GM18517 (cell line): ENCODE data around the gene EPHA2.

Experiments used
- ATAC-seq: cut with Tn5 transposase; IDR thresholded peaks from one replicate; pipeline ENCODE4 v1.9.1; 2021; ENCODE audit warnings: mild to moderate bottlenecking, moderate library complexity; ENCODE audit not compliant: unreplicated experiment

EPHA2 gene

GRCh38 chr1:16151196-16151994 lies 4.5 kb downstream of the EPHA2 start:
- no peak for ATAC-seq

GRCh38 chr1:16150508-16150907 lies 5.4 kb downstream of the EPHA2 start:
- no peak for ATAC-seq

DNA sequence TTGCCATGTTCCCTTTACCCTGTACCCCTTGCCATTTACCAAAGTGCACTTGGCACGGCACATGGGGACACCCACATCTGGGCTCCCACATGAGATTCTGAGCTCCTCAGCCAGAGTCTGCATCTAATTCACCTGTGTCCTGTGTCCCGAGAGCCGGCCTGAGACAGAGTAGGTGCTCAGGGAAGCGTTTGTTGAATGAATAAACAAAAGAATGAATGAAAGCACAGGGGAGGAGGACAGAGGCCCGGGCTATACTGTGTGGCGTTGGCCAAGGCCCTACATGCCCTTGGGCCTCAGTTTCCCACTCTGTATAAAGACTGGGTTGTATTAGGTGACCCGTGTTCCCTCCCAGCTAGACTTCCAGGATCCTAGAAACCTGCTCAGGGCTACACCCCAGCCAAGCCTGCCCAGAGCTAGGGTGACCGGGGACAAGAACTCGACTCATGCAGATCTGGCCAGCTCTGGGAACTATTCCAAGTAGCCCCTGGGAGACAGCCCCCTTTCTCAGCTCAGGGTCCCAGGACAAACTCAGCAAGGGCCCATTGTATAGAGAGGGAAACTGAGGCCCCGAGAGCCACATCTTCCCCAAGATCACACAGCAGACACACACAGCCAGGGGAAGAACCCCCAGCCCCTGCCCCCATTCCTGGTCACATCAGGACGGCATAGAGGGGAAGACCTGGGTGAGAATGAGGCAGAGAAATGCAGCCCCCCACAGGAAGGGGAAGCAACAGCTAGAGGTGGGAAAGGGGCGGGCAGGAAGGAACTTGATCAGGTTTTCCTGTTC lies 6.0 kb downstream of the EPHA2 start:
- ATAC-seq: no peak

- ATAC-seq: no peak
These were observed 6.7 kb downstream of the EPHA2 start for GRCh38 chr1:16149146-16149545.

DNA sequence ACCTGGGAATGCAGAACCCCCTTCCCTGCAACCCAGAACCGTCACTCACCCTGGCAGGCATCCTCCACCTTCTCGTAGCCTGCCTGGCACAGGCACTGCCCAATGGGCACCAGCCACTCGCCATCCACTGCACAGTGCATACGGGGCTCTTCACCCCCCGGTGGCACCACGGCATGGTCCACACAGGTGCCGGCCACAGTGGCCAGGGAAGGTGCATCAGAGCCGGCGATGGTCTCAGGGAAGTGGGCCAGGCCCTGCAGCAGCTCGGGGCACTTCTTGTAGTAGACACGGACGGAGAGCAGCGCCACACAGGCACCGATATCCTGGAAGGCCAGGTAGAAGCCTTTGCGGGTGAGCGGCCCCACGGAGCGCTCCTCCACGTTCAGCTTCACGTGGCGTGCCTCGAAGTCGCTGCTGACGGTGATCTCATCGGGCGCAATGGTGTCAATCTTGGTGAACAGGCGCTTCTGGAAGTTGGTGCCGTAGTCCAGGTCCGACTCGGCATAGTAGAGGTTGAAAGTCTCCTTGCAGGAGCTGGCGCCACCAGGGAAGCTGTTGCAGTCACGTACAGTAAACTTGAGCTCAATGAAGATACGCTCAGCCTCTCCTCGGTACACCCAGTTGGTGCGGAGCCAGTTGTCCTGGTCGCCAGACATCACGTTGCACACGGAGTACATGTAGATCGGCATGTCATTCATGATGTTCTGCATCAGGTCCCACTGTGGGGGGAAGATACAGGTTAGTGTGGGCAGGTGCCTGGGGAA lies 7.4 kb downstream of the EPHA2 start:
- no peak for ATAC-seq

DNA sequence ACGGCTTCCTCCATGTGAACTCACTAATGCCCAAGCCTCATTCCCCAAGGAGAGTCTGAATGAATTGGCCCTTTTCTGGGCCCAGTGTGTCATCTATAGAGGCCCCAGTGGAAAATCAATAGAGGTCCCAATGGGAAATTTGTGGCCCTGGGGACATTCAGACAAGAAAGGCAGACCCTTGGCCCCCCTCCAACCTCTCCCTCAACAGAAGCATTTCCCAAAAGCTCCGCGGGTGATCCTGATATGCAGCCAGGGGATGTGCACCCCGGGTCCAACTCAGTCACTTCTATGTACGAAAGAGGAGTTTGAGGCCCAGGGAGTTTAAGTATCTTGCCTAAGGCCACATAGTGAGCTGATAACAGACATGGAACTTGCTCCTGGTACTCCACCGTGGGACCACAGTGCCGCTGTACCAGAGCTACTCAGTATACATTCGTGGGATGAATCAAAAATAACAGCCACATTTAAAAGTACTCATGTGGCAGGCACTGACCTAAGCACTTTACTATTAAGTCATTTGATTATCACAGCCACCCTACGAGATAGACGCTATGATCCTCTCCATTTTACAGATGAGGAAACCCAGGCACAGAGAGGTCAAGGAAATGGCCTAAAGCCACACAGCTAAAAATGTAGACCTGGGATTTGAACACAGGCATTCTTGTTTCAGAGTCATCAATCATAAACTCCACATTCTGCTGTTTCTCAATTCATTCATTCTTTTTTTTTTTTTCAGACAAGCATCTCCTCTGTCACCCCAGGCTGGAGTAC lies 8.5 kb downstream of the EPHA2 start:
- ATAC-seq: no peak

DNA sequence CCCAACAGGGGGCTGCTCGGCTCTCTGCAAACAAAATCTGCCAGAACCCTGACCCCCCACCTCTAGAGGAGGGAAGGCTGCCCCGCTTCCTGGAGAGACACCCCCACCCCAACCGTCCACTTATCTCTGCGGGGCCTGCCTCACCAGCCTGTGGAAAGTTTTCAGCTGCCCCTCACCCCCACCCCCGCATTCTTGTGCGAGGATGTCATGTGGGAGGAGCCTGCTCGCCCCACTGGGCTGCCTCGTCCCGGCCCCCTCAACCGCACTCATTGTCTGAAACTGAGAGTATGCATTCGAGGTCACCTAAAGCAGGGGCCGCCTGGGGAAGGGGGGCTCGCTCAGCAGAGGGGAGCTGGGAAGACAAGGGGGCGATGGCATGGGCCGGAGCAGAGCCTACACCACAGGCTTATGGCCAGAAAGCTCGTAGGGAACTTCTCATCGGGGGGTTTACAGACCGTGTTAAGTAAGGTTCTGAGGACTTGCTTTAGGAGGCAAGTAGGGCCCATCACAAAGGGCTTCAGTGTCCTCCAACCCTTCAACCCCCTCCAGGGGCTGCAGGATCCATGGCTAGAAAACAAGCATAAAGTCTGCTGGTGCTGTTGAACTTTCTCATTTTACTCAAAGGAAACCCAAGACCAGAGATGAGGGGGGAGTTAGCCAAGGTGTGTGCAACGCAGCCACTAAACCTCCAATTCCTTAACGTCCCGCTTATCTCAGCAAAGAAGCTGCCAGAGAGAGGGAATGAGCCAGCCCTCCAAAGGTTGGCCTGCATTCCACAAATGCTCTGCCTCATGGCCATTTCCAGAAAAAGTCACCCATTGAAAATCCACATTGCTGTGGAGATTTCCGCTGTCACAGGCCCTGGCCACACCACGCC lies 9.4 kb downstream of the EPHA2 start:
- no peak for ATAC-seq

GRCh38 chr1:16145662-16146278 lies 10.1 kb downstream of the EPHA2 start:
- no peak for ATAC-seq

GRCh38 chr1:16145030-16145661 lies 10.7 kb downstream of the EPHA2 start:
- ATAC-seq: no peak

DNA sequence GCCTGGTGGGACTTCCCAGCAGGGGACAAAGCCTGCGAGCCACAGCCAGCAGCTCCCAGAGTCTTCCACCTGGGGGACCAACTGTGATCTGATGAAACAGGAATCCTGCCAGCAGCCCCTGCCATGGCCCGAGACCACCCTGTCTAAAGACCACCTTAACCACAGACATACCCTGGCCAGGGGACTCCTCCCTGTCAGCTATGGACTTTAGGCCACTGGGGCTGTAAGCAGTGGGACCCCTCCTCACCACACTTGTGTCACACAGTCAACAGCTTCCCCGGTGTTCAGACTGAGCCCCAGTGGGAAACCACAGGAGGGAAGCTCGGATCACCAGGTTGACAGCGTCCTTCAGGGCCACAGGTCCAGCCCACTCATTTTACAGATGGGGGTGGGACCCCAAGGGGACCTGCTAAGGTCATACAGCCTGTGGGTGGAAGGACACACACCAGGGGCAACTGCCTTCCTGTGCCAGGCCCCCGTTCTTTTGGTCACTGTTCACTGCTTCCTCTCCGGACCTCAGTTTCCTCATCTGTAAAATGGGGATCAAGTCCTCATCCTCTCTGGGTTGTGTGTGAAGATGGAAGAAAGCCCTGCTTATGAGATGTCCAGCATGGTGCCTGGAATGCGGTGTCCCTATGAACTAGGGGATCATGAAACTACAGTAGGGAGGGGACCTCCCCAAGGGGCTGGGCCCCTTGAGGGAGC lies 11.4 kb downstream of the EPHA2 start:
- ATAC-seq: no peak

DNA sequence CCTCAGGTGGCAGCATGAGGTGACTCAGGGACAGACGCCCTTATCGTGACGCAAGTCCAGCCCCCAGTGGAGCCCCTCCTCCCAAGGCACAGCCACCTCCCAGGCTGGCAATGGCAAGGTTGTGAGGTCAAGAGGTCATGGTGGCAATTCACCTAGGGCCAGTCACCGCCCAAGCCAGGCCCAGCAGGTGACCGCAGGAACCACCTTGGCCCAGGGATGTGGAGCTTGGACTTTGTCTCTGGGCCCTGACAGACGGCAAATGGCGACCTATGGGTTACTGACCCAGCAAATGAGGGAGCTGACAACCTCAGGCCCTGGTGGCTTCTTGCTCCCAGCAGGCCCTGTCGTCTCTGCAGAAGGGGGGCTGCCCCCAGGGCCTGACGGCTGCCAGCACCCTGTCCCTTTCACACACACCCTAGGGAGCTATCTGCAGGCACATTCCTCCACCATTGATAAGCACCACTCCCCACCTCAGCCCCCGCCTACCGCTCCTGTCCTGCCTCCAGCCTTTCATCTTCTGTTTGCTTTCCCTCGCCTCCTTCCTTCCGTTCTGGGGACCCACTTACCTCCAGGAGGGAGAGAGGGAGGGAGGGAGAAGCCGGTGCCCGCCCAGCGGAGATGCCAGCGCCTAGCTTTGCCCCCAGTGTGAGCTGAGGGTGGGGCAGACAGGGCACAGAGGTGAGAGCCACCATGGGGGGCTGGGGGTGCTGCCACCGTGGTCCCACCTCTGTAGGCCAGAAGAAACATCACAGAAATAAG lies 12.1 kb downstream of the EPHA2 start:
- no peak for ATAC-seq

- ATAC-seq: no peak
These were observed 12.8 kb downstream of the EPHA2 start for GRCh38 chr1:16143005-16143565.

GRCh38 chr1:16142383-16142995 lies 13.4 kb downstream of the EPHA2 start:
- no peak for ATAC-seq

DNA sequence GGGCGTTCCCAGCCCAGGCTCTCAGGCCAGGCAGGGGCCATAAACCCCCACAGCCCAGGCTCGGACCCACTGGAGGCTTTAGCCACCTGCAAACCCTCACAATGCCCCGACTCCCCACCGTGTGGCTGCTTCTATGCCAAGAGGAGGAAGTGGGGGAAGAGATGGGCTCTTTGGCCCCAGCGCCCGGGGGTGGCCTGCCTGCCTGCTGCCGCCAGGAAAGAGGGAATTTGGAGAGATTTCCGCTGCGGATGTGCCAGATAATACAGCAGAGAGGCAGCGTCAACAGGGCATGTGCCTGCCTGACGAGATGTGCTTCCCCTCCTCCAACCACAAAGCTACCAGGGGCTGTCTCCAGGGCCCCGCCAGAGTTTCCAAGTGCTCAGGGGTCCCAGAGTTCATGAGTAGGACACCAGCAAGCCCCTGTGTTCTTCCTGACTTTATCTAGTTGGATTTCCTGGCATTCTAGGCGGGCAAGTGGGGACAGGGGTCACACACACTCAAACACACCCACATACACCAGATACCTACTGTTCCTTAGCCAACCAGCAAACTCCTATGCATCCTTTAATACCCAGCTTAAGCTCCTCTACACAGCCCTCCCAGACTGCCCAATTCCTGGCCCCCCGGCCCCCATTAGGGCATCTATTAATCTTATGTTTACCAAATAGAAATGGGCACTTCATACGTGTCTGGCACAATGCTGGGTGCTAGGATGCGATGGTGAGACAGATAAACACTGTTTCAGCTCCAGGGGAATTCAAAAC lies 14.1 kb downstream of the EPHA2 start:
- ATAC-seq: no peak

GRCh38 chr1:16140068-16140596 lies 15.7 kb downstream of the EPHA2 start:
- ATAC-seq: no peak

- no peak for ATAC-seq
These were observed 16.4 kb downstream of the EPHA2 start for GRCh38 chr1:16139473-16139962.
